GM12878 (cell line): ENCODE measurements around the gene NUP93. TPM values are rescaled to one million over a fixed set of nuclear protein-coding genes. Genes with fewer than 3 reads are reported as not detected.
A peak's percentile ranks its signal among the peaks of the same experiment; 100 is the strongest.

Experiments
- ASH2L ChIP-seq: fragments of 300-600, 200-600 bp; sonication (generic); IDR thresholded peaks from 2 replicates; pipeline ENCODE4 v1.6.1; 2017; ENCODE audit warnings: low read depth, mild to moderate bottlenecking, borderline replicate concordance
- CBFB ChIP-seq: IDR thresholded peaks from 2 replicates; pipeline ENCODE4 v1.6.1; 2016; ENCODE audit warnings: antibody characterized with exemption, low read depth
- CREM ChIP-seq: IDR thresholded peaks from 2 replicates; pipeline ENCODE4 v1.6.1; 2014; ENCODE audit warnings: antibody characterized with exemption, low read depth
- DPF2 ChIP-seq: fragments of 450-650 bp; IDR thresholded peaks from 2 replicates; pipeline ENCODE4 v1.6.1; 2017; ENCODE audit warnings: mild to moderate bottlenecking
- EGR1 ChIP-seq, 2 experiments: IDR thresholded peaks; 1 replicate in 1 of 2; 2 replicates in 1 of 2; pipeline ENCODE4 v1.6.1; 2011 to 2012; ENCODE audit warnings: low read depth in 2 of 2, low read length in 2 of 2, borderline replicate concordance in 1 of 2, mild to moderate bottlenecking in 1 of 2, moderate library complexity in 1 of 2
- GABPA ChIP-seq: IDR thresholded peaks from 2 replicates; pipeline ENCODE4 v1.6.1; 2014; ENCODE audit warnings: antibody characterized with exemption, low read depth, mild to moderate bottlenecking, inconsistent platforms
- HCFC1 ChIP-seq: fragments of 150-350 bp; IDR thresholded peaks from 2 replicates; pipeline ENCODE4 v1.6.1; 2014; ENCODE audit warnings: low read length
- LARP7 ChIP-seq: fragments of 450-650 bp; IDR thresholded peaks from 2 replicates; pipeline ENCODE4 v1.6.1; 2017; ENCODE audit warnings: mild to moderate bottlenecking
- MEF2B ChIP-seq: fragments of 450-650 bp; IDR thresholded peaks from 2 replicates; pipeline ENCODE4 v1.6.1; 2018; ENCODE audit warnings: mild to moderate bottlenecking, moderate library complexity; ENCODE audit not compliant: partially characterized antibody, poor library complexity, severe bottlenecking
- NFYA ChIP-seq: IDR thresholded peaks from 2 replicates; pipeline ENCODE4 v1.6.1; 2011; ENCODE audit warnings: low read depth, mild to moderate bottlenecking, low read length, improper control_type of control experiment, borderline replicate concordance
- POU2F2 ChIP-seq: IDR thresholded peaks from 3 replicates; pipeline ENCODE4 v1.6.1; 2011; ENCODE audit warnings: low read depth, mild to moderate bottlenecking, low read length, borderline replicate concordance
- WRNIP1 ChIP-seq: IDR thresholded peaks from 2 replicates; pipeline ENCODE4 v1.6.1; 2011; ENCODE audit warnings: low read depth, low read length, improper control_type of control experiment, borderline replicate concordance
- YY1 ChIP-seq: IDR thresholded peaks from 2 replicates; pipeline ENCODE4 v1.6.1; 2011; ENCODE audit warnings: low read depth, mild to moderate bottlenecking, low read length
- ZNF207 ChIP-seq: fragments of 450-650 bp; IDR thresholded peaks from 2 replicates; pipeline ENCODE4 v1.6.1; 2014; ENCODE audit warnings: antibody characterized with exemption, mild to moderate bottlenecking, borderline replicate concordance
- polyA plus RNA-seq, 11 experiments: library from polyadenylated mRNA; depleted of rRNA in 4 of 11; unstranded in 6 of 11; stranded (reverse) in 5 of 11; fragments of >200 nt; fragmentation: Nextera tagmentation in 4 of 11; fragmentation: Illumina TruSeq in 1 of 11; extraction: Ambion mirVana in 4 of 11; extraction: Trizol in 1 of 11; gene quantifications; 1 replicate in 1 of 11; 2 replicates in 10 of 11; pipeline versions ENCODE4 v1.2.1 to v1.2.3, GENCODE V29; 2011 to 2016; ENCODE audit warnings: inconsistent platforms in 2 of 11, missing spikeins in 2 of 11, low read depth in 1 of 11
- total RNA-seq, 4 experiments: library from RNA; depleted of rRNA in 3 of 4; stranded (reverse); fragments of >200 nt in 3 of 4; fragmentation: Illumina TruSeq in 1 of 4; extraction: Trizol in 1 of 4; gene quantifications; 2 replicates each; pipeline versions ENCODE4 v1.2.1 to v1.2.3, GENCODE V29; 2013 to 2021
- TF ChIP-seq, protein P1 (sequence below): IDR thresholded peaks from 2 replicates; pipeline ENCODE4 v1.6.1; 2012; ENCODE audit warnings: low read depth, low read length, improper control_type of control experiment
- TF ChIP-seq, protein P2 (sequence below): fragments of 450-650 bp; IDR thresholded peaks from 2 replicates; pipeline ENCODE4 v1.6.1; 2018; ENCODE audit warnings: mild to moderate bottlenecking, low read depth, moderate library complexity; ENCODE audit not compliant: partially characterized antibody
- TF ChIP-seq, protein P3 (sequence below): IDR thresholded peaks from 2 replicates; pipeline ENCODE4 v1.6.1; 2011; ENCODE audit warnings: low read depth, mild to moderate bottlenecking, low read length, moderate library complexity, borderline replicate concordance; ENCODE audit errors: extremely low read depth
- TF ChIP-seq, protein P4 (sequence below): IDR thresholded peaks from 2 replicates; pipeline ENCODE4 v1.6.1; 2012; ENCODE audit warnings: low read depth, low read length, improper control_type of control experiment
- TF ChIP-seq, protein P5 (sequence below): fragments of 450-650 bp; formaldehyde crosslinking; IDR thresholded peaks from 2 replicates; pipeline ENCODE4 v1.5.0; 2022; ENCODE audit warnings: mild to moderate bottlenecking, missing genetic modification characterization

Gene NUP93
- total and polyA plus RNA-seq, 10 of the 15 experiments (the other 5 are each of a cell fraction or from before 2014, with no cell fraction given): 82.2 to 175 (median 101) TPM

DNA sequence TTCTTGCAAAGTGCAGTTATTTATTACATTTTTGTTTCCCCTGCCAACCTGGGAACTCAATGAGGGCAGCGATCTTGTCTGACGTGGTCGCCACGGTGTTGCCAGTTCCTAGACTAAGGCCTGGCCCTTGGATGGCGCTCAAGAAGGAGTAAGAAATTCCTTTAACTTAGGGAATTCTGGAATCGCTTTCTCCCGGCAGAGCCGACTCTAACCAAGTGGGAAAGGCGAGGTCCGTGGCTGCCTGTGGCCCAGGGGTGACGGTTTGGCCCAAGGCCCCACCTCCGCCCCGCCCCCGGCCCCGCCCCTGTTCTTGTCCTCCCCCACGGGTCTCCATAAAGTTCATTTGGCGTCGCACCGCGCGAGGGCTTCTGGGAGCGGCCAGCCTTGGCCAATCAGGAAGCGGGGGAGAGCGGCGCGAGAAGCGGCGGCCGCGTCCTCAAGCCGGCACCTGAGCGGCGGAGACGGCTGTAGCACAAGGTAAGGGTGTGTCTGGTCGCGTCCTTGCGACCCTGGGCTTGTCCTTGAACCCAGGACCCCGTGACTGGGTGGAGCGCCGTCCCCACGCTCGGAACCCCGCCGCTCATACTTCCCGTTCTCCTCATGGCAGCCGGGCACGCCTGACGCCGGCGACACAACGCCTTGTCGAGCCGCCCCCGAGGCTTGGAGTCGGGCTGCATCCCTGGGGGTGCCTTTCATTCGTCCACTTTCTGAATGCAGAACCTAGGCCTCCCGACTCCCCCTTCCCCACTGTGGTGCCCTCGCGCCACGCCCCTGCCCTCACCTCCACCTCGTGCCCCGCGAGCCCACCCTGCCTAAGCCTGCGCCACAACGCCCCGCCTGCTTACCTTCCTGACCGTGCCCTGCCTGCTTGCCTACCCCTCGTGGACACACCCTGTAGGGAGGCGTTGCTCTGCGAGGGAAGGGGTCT, at the start of gene NUP93 (continued):
- TF ChIP-seq, protein P1, sequence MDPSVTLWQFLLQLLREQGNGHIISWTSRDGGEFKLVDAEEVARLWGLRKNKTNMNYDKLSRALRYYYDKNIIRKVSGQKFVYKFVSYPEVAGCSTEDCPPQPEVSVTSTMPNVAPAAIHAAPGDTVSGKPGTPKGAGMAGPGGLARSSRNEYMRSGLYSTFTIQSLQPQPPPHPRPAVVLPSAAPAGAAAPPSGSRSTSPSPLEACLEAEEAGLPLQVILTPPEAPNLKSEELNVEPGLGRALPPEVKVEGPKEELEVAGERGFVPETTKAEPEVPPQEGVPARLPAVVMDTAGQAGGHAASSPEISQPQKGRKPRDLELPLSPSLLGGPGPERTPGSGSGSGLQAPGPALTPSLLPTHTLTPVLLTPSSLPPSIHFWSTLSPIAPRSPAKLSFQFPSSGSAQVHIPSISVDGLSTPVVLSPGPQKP: no peak
- TF ChIP-seq DPF2: peak; percentile 22; the same call in 1 of the 2 replicates
- no peak for TF ChIP-seq MEF2B
- peak in 1 of 2 experiments; percentile 68; a peak in 2 of 3 replicates for TF ChIP-seq EGR1 (IDR thresholded peaks at IDR 0.05; ENCODE audit: borderline replicate concordance in 1 of 2, low read depth in 2 of 2, low read length in 2 of 2)
- TF ChIP-seq, protein P2, sequence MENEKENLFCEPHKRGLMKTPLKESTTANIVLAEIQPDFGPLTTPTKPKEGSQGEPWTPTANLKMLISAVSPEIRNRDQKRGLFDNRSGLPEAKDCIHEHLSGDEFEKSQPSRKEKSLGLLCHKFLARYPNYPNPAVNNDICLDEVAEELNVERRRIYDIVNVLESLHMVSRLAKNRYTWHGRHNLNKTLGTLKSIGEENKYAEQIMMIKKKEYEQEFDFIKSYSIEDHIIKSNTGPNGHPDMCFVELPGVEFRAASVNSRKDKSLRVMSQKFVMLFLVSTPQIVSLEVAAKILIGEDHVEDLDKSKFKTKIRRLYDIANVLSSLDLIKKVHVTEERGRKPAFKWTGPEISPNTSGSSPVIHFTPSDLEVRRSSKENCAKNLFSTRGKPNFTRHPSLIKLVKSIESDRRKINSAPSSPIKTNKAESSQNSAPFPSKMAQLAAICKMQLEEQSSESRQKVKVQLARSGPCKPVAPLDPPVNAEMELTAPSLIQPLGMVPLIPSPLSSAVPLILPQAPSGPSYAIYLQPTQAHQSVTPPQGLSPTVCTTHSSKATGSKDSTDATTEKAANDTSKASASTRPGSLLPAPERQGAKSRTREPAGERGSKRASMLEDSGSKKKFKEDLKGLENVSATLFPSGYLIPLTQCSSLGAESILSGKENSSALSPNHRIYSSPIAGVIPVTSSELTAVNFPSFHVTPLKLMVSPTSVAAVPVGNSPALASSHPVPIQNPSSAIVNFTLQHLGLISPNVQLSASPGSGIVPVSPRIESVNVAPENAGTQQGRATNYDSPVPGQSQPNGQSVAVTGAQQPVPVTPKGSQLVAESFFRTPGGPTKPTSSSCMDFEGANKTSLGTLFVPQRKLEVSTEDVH: no peak
- TF ChIP-seq, protein P3, sequence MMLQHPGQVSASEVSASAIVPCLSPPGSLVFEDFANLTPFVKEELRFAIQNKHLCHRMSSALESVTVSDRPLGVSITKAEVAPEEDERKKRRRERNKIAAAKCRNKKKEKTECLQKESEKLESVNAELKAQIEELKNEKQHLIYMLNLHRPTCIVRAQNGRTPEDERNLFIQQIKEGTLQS: peak; percentile 44; the same call in 1 of the 2 replicates
- 0 out of 2 replicates have a peak, but pooled peaks have one; percentile 60 for TF ChIP-seq ZNF207
- TF ChIP-seq YY1: peak; percentile 43; the same call in 1 of the 2 replicates
- TF ChIP-seq LARP7: peak; percentile 48; the same call in 1 of the 2 replicates
- TF ChIP-seq, protein P4, sequence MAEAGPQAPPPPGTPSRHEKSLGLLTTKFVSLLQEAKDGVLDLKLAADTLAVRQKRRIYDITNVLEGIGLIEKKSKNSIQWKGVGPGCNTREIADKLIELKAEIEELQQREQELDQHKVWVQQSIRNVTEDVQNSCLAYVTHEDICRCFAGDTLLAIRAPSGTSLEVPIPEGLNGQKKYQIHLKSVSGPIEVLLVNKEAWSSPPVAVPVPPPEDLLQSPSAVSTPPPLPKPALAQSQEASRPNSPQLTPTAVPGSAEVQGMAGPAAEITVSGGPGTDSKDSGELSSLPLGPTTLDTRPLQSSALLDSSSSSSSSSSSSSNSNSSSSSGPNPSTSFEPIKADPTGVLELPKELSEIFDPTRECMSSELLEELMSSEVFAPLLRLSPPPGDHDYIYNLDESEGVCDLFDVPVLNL: peak; percentile 79
- no peak for TF ChIP-seq WRNIP1
- 0 out of 2 replicates have a peak, but pooled peaks have one; percentile 25 for TF ChIP-seq ASH2L
- TF ChIP-seq CREM: peak; percentile 87
- 0 out of 2 replicates have a peak, but pooled peaks have one; percentile 54 for TF ChIP-seq CBFB
- TF ChIP-seq POU2F2: peak; percentile 53; the same call in 1 of the 3 replicates
- no peak for TF ChIP-seq GABPA
- no peak for TF ChIP-seq NFYA
- TF ChIP-seq, protein P5, sequence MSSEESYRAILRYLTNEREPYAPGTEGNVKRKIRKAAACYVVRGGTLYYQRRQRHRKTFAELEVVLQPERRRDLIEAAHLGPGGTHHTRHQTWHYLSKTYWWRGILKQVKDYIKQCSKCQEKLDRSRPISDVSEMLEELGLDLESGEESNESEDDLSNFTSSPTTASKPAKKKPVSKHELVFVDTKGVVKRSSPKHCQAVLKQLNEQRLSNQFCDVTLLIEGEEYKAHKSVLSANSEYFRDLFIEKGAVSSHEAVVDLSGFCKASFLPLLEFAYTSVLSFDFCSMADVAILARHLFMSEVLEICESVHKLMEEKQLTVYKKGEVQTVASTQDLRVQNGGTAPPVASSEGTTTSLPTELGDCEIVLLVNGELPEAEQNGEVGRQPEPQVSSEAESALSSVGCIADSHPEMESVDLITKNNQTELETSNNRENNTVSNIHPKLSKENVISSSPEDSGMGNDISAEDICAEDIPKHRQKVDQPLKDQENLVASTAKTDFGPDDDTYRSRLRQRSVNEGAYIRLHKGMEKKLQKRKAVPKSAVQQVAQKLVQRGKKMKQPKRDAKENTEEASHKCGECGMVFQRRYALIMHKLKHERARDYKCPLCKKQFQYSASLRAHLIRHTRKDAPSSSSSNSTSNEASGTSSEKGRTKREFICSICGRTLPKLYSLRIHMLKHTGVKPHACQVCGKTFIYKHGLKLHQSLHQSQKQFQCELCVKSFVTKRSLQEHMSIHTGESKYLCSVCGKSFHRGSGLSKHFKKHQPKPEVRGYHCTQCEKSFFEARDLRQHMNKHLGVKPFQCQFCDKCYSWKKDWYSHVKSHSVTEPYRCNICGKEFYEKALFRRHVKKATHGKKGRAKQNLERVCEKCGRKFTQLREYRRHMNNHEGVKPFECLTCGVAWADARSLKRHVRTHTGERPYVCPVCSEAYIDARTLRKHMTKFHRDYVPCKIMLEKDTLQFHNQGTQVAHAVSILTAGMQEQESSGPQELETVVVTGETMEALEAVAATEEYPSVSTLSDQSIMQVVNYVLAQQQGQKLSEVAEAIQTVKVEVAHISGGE (CRISPR knock-in tag): no peak
- TF ChIP-seq HCFC1: peak; percentile 68
